Neuron (in vitro differentiated cells): ENCODE data around the gene SCRG1.
A peak's percentile ranks its signal among the peaks of the same experiment; 100 is the strongest.

Source experiments
- H2AFZ ChIP-seq: one replicate; pipeline ENCODE4 v1.6.1; 2013; ENCODE audit warnings: low read depth, mild to moderate bottlenecking, inconsistent platforms, low read length, moderate library complexity
- H3K27me3 ChIP-seq: one replicate; pipeline ENCODE4 v1.6.1; 2013; ENCODE audit warnings: low read length; ENCODE audit not compliant: insufficient read depth
- H3K36me3 ChIP-seq: one replicate; pipeline ENCODE4 v1.6.1; 2013; ENCODE audit warnings: low read length; ENCODE audit not compliant: insufficient read depth
- H3K4me1 ChIP-seq: one replicate; pipeline ENCODE4 v1.6.1; 2013; ENCODE audit warnings: low read length; ENCODE audit not compliant: insufficient read depth
- H3K4me3 ChIP-seq: 2 replicates; pipeline ENCODE4 v1.5.1; 2013; ENCODE audit warnings: mild to moderate bottlenecking, low read length, moderate library complexity
- H3K9me3 ChIP-seq: one replicate; pipeline ENCODE4 v1.6.1; 2013; ENCODE audit warnings: low read length

The SCRG1 gene

GRCh38 chr4:173401063-173401462 lies 2.1 kb upstream of the SCRG1 start:
- H3K4me3 ChIP-seq, result no peak overlapping the region

GRCh38 chr4:173398220-173398619 lies 696 bp downstream of the SCRG1 start:
- Histone ChIP-seq H3K36me3 (no peaks in the 10 kb centered on the region), H3K4me3 (peak overlapping the region; percentile 45), H3K27me3 (no peaks in the 10 kb centered on the region), H2AFZ (peak overlapping the region; percentile 84), H3K4me1 (peaks cover 22% of the 10 kb centered on the region), H3K9me3 (no peaks in the 10 kb centered on the region)

More at GRCh38 chr4:173401063-173401462, 2.1 kb upstream of the SCRG1 start:
- H3K9me3 ChIP-seq, result no peaks in the 10 kb centered on the region
- H3K4me1 ChIP-seq, result peaks cover 22% of the 10 kb centered on the region
- H2AFZ ChIP-seq, result no peak overlapping the region
- no peaks in the 10 kb centered on the region for H3K27me3 ChIP-seq
- no peaks in the 10 kb centered on the region for H3K36me3 ChIP-seq

GRCh38 chr4:173397604-173398003 lies 1.3 kb downstream of the SCRG1 start:
- Histone ChIP-seq H2AFZ (no peak overlapping the region), H3K4me3 (peak overlapping the region; percentile 45), H3K4me1 (peaks cover 22% of the 10 kb centered on the region), H3K27me3 (no peaks in the 10 kb centered on the region), H3K9me3 (no peaks in the 10 kb centered on the region), H3K36me3 (no peaks in the 10 kb centered on the region)

GRCh38 chr4:173391701-173392100 lies 7.2 kb downstream of the SCRG1 start:
- peaks cover 3% of the 10 kb centered on the region for H3K36me3 ChIP-seq
- H3K27me3 ChIP-seq, result no peaks in the 10 kb centered on the region
- H3K9me3 ChIP-seq, result no peaks in the 10 kb centered on the region
- no peaks in the 10 kb centered on the region for H3K4me1 ChIP-seq
- H3K4me3 ChIP-seq, result no peak overlapping the region
- no peak overlapping the region for H2AFZ ChIP-seq

GRCh38 chr4:173386751-173387150 lies 12.2 kb downstream of the SCRG1 start:
- Histone ChIP-seq H3K4me1 (no peaks in the 10 kb centered on the region), H2AFZ (no peak overlapping the region), H3K9me3 (no peaks in the 10 kb centered on the region), H3K4me3 (no peak overlapping the region), H3K27me3 (no peaks in the 10 kb centered on the region), H3K36me3 (peaks cover 6% of the 10 kb centered on the region)

GRCh38 chr4:173382349-173382748 lies 16.6 kb downstream of the SCRG1 start:
- H3K9me3 ChIP-seq, result no peaks in the 10 kb centered on the region
- H3K4me1 ChIP-seq, result peaks cover 1% of the 10 kb centered on the region
- H2AFZ ChIP-seq, result no peak overlapping the region
- H3K4me3 ChIP-seq, result no peak overlapping the region
- no peaks in the 10 kb centered on the region for H3K27me3 ChIP-seq
- peaks cover 14% of the 10 kb centered on the region for H3K36me3 ChIP-seq

- H3K36me3 ChIP-seq, result peaks cover 17% of the 10 kb centered on the region
- no peaks in the 10 kb centered on the region for H3K27me3 ChIP-seq
- H3K4me1 ChIP-seq, result peaks cover 1% of the 10 kb centered on the region
- no peaks in the 10 kb centered on the region for H3K9me3 ChIP-seq
- no peak overlapping the region for H2AFZ ChIP-seq
- no peak overlapping the region for H3K4me3 ChIP-seq
Measured at GRCh38 chr4:173381610-173382009, 17.3 kb downstream of the SCRG1 start.

GRCh38 chr4:173380987-173381386 lies 17.9 kb downstream of the SCRG1 start:
- no peaks in the 10 kb centered on the region for H3K9me3 ChIP-seq
- peaks cover 1% of the 10 kb centered on the region for H3K4me1 ChIP-seq
- H3K4me3 ChIP-seq, result no peak overlapping the region

GRCh38 chr4:173379929-173380328 lies 19.0 kb downstream of the SCRG1 start:
- H3K27me3 ChIP-seq, result no peaks in the 10 kb centered on the region
- peaks cover 1% of the 10 kb centered on the region for H3K4me1 ChIP-seq
- peaks cover 4% of the 10 kb centered on the region for H3K9me3 ChIP-seq
- no peak overlapping the region for H3K4me3 ChIP-seq
- H3K36me3 ChIP-seq, result peaks cover 27% of the 10 kb centered on the region
- no peak overlapping the region for H2AFZ ChIP-seq

More at GRCh38 chr4:173380987-173381386, 17.9 kb downstream of the SCRG1 start:
- Histone ChIP-seq H3K27me3 (no peaks in the 10 kb centered on the region), H2AFZ (no peak overlapping the region), H3K36me3 (peaks cover 20% of the 10 kb centered on the region)

GRCh38 chr4:173374588-173374987 lies 24.3 kb downstream of the SCRG1 start:
- Histone ChIP-seq H3K27me3 (no peaks in the 10 kb centered on the region), H3K9me3 (peaks cover 4% of the 10 kb centered on the region), H3K4me1 (peaks cover 6% of the 10 kb centered on the region), H3K4me3 (no peak overlapping the region), H3K36me3 (peaks cover 34% of the 10 kb centered on the region), H2AFZ (no peak overlapping the region)

- peak overlapping the region; percentile 94 for H3K4me3 ChIP-seq
Measured at GRCh38 chr4:173371292-173372192, 27.4 kb downstream of the SCRG1 start.

GRCh38 chr4:173370477-173371291 lies 28.2 kb downstream of the SCRG1 start, which contains the start of gene SAP30:
Gene SAP30, plus strand, starts transcription at chr4:173370954. Its CDS starts 229 bp downstream, at chr4:173371183.
- no peaks in the 10 kb centered on the region for H3K27me3 ChIP-seq
- H3K36me3 ChIP-seq, result peaks cover 13% of the 10 kb centered on the region
- peaks cover 2% of the 10 kb centered on the region for H3K9me3 ChIP-seq
- peak within 1 kb of the TSS; percentile 98 for H2AFZ ChIP-seq
- H3K4me3 ChIP-seq, result peak within 1 kb of the TSS; percentile 94
- H3K4me1 ChIP-seq, result peaks cover 7% of the 10 kb centered on the region

More at GRCh38 chr4:173371292-173372192, 27.4 kb downstream of the SCRG1 start:
- peaks cover 4% of the 10 kb centered on the region for H3K9me3 ChIP-seq
- H3K36me3 ChIP-seq, result peaks cover 20% of the 10 kb centered on the region
- H3K27me3 ChIP-seq, result no peaks in the 10 kb centered on the region
- H2AFZ ChIP-seq, result peak overlapping the region; percentile 17
- peaks cover 7% of the 10 kb centered on the region for H3K4me1 ChIP-seq

GRCh38 chr4:173370130-173370476 lies 28.8 kb downstream of the SCRG1 start:
- H3K36me3 ChIP-seq, result peaks cover 9% of the 10 kb centered on the region
- no peaks in the 10 kb centered on the region for H3K9me3 ChIP-seq
- H3K27me3 ChIP-seq, result no peaks in the 10 kb centered on the region
- H3K4me1 ChIP-seq, result peaks cover 7% of the 10 kb centered on the region
- H2AFZ ChIP-seq, result peak overlapping the region; percentile 98
- H3K4me3 ChIP-seq, result peak overlapping the region; percentile 94
